ENCODE data around the gene SOD1.

DNA sequence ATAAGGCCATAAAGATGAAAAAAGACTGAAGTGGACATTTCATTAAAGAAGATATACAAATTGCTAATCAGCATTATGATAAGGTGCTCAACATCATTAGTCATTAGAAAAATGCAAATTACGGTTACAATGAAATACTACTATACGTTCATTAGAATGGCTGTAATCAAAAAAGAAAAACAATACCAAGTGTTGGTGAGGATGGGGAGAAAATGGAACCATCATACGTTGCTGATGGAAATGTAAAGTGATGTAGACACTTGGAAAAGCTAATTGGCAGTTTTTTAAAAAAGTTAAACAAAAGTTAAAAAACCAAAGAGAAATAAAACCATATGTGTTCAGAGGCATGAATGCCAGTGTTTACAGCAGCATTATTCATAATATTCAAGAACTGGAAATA lies 8.6 kb upstream of the SOD1 start:
- TF ChIP-seq, protein P1, sequence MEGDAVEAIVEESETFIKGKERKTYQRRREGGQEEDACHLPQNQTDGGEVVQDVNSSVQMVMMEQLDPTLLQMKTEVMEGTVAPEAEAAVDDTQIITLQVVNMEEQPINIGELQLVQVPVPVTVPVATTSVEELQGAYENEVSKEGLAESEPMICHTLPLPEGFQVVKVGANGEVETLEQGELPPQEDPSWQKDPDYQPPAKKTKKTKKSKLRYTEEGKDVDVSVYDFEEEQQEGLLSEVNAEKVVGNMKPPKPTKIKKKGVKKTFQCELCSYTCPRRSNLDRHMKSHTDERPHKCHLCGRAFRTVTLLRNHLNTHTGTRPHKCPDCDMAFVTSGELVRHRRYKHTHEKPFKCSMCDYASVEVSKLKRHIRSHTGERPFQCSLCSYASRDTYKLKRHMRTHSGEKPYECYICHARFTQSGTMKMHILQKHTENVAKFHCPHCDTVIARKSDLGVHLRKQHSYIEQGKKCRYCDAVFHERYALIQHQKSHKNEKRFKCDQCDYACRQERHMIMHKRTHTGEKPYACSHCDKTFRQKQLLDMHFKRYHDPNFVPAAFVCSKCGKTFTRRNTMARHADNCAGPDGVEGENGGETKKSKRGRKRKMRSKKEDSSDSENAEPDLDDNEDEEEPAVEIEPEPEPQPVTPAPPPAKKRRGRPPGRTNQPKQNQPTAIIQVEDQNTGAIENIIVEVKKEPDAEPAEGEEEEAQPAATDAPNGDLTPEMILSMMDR (IDR thresholded peaks at IDR 0.05): no peak
- TF ChIP-seq POLR2A (IDR thresholded peaks at IDR 0.05) (no peak), POLR2AphosphoS5 (IDR thresholded peaks at IDR 0.05) (no peak)

Measured in prostate gland (tissue), 2 donors.